Limb (tissue), 2 donors: Measurements from ENCODE around the gene PEX26.
A peak's percentile ranks its signal among the peaks of the same experiment; 100 is the strongest.
"Not testable (repeated sequence)": the region's sequence is repeated elsewhere in the genome, so short reads cannot be mapped to it uniquely, and the experiment has no call there.

Source experiments
- DNase-seq, 2 donors: peaks; one replicate each; pipeline ENCODE4 v3.0.0-alpha.2; 2016; ENCODE audit errors: extremely low spot score in 2 of 2

PEX26 gene

DNA sequence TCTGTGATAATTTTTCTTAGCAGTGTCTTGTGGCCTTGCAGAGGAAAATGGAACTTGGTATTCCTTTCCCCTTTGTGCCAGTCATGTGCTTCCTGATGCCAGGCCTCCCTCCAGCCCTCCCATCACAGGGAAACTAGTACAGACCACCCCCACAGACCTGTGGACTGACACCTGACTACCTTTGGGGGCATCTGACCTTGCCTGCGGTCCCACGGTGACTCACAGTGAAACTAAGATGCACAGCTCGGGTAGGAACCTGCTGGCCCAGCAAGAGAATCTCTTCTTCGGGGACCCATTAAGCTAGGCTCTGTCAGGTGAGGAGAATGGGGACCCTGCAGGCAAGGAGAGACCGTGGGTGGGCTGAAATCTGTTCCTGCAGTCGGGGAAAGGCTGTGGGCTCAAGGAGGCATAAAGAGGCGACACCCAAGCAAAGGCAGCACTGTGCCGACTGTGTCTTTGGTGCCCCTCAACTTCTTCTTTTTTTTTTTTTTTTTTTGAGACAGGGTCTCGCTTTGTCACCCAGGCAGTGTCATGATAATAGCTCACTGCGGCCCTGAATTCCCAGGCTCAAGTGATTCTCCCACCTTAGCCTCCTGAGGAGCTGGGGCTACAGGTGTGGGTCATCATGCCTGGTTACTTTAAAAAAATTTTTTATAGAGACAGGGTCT, 20.8 kb upstream of the PEX26 start:
- no peak for DNase-seq

DNA sequence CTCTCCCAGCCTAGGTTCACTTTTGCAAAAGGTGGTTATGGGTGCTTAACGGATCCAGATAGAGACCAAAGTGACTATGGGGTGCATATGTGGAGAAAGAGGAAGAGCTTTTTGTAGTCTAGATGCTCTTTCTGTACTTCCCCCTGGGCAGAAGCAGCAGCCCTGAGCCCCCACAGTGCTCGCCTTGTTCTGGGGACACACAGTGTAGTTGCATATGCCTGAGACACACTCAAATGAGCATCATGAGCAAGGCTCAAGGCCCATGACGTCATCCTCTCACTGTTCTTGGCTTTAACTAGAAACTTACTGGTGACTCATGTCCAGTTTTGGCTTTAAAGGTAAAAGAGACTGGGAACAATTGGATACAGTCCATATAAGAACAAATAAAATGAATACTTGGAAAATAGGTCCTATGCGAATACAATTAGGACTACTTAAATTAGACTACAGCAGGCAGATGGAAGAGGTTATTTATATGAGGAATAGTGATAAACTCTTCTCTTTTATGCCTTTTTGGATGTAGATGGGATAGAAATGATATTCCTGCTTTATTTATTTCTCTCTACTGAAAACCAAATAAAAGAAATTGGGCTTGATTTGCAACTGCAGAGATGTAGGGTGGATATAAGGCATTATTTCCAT, 20.1 kb upstream of the PEX26 start:
- DNase-seq: peak in 1 of 2 donors; percentile 59

DNA sequence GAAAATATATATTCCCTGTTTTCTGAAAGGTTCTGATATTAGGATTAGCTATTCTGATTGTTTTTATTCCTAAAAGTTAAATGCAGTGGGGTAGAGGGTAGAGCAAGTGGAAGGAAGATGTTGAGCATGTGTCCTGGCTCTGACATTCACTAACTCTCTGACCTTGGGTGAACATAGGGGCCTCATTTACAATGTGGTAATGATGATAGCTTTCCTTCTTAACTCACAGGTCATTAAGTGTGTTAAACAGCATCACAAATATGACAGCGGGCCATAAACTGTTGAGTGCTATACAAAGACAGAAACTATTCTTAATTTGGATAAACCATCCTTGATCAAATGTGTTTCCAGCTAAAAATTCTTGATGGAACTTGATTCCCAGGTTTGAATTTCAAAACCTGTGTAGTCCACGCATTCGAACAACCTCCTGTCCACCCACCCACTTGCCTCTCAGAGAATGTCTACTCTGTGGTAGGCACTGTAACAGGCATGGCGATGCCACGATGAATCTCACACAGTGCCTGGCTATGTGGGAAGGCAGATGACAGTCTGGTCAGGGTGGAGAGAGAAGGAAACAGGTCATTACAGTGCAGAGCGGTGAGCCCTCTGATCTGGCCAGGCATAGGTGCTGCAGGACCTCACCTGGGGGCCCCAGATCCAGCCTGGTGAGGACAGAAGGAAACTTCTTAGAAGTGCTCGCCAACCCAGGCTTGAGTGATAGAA, 19.3 kb upstream of the PEX26 start:
- DNase-seq: no peak

DNA sequence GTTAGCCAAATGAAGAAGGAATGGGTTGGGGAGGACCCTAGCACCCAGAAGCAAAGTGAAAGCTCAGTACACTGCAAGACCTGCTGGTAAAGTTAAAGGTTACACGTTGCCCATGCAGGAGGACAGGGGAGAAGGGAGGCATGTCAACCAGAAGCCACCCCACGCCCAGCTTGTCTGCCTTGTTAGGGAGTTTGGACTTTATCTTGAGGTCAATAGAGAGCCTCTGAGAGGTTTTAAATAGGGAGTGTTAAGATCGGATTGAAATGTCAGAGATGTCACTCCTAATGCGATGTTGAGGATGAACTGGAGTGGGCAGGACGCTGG, 18.7 kb upstream of the PEX26 start:
- no peak for DNase-seq

DNA sequence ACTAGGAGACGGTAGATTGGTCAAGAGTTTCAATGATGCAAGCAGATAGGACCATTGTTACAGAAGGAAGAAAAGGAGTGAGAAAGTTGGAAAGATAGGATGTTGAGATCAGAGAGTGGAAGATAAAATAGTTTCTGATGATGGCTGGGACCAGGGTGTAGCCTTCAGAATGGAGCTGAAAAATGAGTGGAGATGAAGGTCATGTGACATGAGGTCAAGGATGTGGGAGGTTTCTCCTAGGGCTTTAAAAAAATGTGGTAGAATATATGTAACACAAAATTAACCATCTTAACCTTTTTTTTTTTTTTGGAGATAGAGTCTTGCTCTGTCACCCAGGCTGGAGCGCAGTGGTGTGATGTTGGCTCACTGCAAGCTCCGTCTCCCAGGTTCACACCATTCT, 18.3 kb upstream of the PEX26 start:
- DNase-seq: no peak

DNA sequence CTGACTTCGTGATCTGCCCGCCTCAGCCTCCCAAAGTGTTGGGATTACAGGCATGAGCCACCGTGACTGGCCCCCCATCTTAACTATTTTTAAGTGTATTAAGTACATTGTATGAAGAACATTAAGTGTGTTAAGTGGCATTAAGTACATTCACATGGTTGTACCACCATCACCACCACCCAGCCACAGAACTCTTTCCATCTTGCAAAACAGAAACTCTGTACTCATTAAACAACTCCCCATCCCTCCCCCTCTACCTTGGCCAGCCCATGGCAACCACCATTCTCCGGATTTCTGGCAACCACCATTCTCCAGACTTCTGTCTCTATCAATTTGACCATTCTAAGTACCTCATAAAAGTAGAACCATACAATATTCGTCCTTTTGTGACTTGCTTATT, 17.8 kb upstream of the PEX26 start:
- DNase-seq: no peak

DNA sequence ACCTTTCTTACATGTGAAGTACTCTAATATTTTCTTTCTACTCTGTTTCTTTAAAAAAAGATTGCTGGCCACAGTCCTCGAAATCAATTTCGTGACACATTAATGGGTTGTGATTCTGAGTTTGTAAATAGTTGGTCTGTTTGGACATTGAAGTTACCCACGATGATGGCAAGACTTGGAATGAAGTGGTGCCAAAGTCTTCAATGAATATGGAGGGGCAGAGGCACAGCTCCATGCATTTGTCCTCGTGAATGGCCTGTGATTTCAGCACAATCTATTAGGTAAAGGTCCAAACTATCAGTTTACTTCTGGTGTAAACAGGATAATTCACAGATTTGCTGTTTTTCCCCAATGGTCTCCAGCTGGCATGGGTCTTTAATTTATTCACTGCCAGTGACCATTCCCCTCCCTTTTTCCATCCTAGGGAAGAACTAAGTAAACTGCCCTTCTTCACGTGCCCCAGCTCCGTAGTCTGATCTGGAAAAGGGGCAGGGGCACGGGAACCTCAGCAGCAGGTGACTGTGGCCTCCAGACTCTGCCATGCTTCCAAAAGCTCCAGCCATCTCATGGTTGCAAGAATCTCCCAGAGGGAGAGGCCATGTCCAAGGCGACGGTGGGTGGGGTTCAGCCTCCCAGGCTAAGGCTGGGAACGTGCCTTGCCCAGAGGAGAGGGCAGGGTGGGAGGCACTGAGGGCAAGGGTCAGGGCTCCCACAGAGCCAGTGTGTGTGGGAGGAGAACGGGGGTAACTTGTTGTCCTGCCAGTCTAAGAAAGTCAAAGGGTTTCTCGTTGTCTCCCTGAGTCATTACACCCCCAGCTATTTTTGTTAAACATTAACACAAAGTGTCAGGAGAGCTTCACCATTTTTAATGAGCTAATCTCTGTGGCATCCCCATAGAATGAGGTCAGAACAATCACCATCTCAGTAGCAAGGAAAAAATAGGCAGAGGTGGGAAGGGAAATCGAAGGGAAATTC, 16.9 kb upstream of the PEX26 start:
- DNase-seq: no peak

DNA sequence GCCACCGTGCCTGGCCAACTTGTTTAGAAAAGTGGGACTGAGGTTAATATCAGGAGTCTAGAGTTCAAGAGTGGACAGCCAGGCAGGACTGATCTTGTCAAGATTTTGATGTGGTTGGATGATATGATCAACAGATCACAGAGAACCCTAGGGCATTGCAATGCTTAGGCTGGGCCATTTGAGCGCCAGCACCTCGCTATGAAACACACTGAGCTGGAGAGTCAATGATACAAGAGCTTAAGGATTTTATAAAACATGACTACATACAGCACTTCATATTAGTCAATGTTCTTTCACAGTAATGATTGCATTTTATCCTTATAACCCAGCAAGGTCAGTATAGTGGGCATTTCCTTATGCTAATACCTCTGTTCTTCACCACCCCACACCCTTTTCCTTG, 15.4 kb upstream of the PEX26 start:
- no peak for DNase-seq

DNA sequence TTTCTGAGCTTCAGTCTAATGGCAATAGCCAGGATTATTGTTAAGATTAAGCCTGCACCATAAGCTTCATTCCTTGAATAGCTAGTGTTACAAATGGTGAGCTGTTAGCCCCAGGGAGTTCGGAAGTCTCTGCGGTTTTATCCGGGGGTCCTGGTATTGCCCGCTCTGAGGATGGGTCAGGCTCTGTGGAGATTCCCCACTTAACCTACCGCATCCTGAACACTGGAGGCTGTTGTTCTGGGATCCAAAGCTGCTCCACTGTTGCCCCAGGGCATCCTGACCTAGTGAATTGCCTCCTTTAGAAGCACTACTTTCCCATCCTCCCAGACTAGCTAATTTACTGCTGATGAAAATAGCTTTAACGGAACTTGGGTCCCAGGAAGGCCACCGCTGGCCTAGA, 14.5 kb upstream of the PEX26 start:
- no peak for DNase-seq

DNA sequence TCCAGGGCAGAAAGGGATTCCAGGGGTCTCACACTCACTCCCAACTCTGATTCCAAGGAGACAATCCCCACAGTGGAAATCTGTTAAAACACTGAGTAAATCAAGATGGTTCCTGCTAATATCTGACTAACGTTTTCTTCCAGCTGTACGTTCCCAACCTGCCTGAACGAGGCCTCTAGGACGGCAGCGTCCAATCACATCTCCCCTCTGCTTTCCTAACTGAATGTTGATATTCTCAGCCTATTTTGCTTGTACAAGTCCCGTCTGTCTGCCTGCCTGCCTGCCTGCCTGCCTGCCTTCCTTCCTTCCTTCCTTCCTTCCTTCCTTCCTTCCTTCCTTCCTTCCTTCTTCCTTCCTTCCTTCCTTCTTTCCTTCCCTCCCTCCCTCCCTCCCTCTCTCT, 14.1 kb upstream of the PEX26 start:
- DNase-seq: not testable (repeated sequence)

DNA sequence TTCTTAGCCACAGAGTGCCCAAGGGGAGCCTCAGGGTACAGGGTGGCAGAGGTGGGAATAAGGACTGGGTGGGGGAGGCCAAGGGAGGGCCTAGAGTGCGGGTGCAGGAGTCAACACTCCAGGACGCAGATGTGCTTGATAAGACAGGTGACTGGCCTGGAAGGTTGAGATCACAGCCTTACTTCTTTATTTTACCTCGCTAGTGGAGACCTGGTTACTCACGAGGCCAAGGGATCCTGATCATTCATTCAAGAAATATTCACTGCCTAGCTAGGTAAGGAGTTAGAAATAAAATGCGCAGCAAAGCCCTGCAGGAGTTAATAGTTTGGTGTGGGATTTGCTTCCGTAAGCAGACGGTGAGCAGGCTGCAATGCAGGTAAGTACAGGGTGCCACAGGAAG, 13.2 kb upstream of the PEX26 start:
- DNase-seq: no peak

DNA sequence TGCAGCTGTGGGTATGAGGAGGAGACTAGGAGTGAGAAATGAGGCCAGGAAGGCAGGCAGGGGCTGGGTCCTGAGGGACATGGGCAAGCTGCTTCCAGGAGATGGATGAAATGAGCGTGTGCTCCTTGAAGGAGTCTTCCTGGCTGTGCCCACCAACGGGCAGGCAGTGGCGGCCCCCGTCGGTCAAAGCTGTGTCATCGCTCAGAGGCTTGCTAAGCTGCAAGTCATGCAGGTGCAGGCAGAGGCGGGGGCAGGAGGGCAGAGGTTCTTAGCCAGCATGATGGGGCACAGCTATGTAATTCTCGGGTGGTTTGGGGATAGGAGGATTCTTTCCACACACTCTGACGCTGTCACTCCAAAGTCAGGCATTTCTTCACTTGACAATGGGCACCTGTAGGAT, 12.5 kb upstream of the PEX26 start:
- DNase-seq: no peak

DNA sequence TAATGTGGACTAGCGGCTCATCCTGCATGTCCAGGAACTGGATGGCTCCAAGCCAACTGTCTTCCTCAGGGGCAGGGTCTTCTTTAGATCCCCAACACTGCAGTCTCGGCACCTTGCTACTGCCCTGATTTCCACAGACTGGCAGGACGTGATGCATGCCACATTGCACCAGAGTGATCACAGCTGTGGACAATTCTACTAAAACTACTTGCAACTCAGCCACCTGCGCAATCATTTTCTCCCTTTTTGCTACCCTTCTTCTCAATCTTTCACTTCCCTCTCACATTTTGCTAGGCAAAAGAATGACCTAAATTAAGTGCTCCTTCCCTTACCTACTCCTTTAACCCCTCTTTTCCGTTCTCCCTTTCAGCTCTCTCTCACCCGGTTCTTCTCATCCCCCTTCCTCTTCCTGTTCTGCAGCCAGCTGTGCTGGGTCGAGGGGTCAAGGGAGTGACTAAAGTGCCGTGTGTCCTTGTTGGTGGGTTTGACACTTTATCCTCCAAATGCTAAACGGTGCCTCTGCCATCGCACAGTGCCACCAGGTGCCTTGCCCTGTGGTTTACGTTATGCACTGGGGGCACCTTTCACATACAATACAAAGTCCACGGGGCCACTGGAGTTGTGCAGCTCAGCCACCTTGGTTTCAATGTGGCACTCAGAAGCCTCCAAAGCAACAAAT, 11.5 kb upstream of the PEX26 start:
- no peak for DNase-seq

DNA sequence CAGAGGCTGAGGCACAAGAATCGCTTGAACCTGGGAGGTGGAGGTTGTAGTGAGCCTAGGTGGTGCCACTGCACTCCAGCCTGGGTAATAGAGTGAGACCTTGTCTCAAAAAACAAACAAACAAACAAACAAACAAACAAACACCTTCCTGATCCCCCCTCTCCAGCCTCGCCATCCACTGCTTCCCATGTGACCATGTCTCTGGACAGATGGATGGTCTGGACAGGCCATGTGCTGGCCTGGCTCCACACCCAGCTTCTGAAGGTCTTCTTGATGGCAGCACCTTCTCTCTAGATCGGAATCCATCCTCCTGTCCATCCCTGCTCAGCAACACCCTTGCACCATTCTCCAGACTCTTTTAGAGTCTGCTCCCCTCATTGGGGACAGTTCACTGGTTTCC, 10.7 kb upstream of the PEX26 start:
- no peak for DNase-seq

DNA sequence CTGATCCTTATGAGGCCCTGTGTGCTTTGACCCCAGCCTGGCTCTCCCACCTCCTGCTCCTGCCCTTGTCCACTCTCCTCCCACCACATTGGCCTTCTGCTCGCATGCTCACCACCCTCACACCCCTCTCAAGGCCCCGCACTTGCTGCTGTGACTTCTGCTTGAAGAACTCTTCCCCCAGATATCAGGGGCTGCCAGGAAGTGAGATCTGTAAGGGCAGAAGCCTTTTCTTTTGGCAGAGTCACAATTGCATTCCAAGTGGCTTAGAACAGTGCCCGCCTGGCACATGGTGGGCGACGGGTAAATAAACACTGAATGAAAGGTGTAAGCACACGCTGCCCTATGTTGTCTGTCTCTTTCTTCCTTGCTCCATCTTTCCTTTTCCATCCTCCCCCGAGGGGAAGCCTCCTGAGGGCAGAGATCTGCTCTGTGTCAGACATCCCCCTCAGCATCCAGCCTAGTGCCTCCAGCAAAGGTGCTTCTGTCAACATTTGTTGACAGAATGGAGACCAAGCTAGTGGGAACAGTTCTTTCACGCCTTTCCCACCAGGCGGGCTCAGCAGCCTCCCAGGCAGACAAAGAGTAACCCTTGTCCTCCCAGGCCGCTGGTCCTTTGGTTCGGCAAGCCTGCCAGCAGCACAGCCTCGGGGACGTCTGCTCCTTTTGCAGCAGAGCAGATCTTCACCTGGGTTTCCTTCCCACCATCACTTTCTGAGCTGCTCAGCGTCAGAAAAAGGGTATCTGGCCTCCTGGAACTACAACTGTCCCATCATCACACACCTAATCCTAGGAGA, 10.0 kb upstream of the PEX26 start:
- no peak for DNase-seq

DNA sequence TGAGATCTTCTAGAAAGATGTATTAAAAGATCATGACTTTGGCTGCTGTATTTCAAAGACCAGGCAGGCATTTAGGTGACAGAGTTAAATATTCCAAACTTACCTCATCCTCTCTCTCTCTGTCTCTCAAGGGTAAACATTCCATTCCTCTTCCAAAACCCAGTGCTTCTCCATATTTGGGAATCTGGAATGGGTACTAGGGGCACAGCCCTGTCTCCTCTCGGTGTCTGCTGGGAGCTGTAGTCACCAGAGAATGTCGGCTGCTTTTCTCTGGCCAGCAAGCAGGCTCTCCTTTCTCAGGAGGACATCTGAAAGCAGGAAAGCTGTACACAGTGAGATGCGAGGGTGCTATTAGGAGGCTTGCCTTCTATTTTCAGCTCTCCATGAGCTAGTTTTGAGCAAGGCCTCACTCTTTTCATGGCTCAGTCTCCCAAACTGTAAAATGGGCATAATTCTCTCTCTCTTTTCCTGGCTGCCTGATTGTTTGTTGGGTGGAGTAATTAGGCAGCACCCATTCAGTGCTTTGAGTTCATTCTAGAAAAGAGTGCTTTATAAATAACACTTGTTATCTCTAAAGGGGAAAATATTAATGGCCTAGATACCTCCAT, 9.3 kb upstream of the PEX26 start:
- DNase-seq: no peak

DNA sequence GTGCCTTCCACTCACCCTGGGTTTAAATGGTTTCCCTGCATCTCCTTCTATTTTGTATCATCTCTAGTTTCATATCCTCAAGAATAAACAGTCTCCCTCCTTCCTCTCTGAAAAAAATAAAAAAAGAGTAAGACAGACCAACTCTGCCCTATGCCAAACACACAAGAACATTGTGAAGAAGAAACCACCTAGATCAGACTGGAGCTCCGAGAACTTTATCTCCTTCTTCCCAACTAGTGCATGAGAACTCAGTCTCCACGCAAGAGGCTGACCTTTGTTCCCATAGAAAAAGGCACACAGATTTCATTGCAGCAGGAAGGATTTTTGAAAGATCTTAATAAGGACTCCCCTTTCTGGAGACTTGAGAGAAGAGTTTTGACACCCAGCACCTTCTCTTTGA, 8.7 kb upstream of the PEX26 start:
- DNase-seq: no peak

DNA sequence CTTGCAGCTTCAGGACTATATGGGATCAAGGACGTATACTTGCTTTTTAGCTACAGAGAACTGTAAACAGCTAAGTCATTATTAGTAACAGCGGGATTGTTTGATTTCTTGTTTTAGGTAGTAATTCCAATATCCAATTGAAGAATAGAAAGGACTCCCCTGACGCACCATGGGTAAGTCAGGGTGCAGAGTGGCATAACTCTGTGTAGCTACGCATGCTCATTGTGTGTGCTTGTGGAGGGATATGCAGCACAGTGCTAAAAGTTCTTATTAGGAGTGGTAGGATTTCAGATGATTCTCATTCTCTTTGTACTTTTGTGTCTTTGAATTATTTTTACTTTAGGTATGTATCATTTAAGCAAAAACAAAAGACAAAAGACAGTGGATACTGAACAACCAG, 7.7 kb upstream of the PEX26 start:
- DNase-seq: no peak

DNA sequence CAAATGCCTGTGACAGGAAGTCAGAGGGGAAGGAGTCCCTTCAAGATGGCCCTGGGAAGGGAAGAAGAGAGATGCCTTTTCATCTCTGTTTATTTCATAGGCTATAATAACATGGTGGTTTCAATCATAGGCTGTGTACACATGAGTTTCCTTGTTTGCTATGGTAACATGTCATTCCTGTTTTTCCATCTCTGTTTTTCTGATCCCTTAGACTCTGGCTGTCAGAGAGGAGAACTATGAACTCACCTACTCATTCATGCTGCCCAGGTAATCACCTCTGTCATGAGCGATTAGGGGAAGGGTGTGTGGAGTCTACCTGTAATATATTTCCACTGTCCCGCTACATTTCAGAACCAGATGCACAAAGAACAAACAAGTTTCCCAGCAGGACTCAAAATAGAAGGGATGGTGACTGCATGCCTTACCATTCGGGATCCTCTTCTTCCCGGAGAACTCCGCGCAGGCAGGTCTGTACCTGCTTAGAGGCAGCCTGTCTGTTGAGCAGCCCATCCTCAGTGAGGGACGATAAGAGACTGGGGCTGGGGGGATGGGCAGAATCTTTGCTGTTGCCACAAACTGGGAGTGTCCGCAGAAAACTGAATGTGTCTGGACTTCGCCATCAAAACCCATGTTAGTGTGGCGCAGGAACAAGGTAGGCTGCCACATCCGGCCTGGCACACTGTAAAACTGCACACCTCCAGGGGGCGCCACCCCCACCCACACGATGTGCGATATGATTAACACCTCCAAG, 7.1 kb upstream of the PEX26 start:
- DNase-seq: no peak
